HG02798 (cell line): ENCODE results near the gene MRM2.
A peak's percentile ranks its signal among the peaks of the same experiment; 100 is the strongest.

ENCODE experiments used
- ATAC-seq: cut with Tn5 transposase; IDR thresholded peaks from one replicate; pipeline ENCODE4 v1.9.1; 2021; ENCODE audit warnings: mild to moderate bottlenecking; ENCODE audit not compliant: unreplicated experiment, poor library complexity

The MRM2 gene

DNA sequence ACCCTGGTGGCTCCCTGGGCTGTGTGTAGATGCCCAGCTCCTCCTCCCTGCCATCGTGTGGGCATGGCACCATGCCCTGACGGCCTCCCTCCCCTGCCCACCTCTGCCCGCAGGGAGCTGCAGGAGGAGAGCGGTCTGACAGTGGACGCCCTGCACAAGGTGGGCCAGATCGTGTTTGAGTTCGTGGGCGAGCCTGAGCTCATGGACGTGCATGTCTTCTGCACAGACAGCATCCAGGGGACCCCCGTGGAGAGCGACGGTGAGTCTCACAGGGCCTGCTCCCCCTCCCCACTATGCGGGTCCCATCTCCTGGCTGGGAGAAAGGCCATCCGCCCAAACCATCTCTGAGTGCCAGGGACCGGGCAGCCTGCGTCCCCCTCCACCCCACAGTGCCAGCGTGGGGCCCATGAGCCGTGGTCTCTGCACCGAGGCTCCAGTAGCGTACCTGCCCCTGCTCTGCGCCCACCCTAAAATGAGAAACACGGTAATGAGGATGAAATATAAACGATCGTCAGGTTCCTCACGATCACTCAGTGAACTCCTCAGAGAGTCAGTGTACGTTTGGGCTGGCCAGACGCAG, 7.8 kb upstream of the MRM2 start:
- no peak for ATAC-seq

DNA sequence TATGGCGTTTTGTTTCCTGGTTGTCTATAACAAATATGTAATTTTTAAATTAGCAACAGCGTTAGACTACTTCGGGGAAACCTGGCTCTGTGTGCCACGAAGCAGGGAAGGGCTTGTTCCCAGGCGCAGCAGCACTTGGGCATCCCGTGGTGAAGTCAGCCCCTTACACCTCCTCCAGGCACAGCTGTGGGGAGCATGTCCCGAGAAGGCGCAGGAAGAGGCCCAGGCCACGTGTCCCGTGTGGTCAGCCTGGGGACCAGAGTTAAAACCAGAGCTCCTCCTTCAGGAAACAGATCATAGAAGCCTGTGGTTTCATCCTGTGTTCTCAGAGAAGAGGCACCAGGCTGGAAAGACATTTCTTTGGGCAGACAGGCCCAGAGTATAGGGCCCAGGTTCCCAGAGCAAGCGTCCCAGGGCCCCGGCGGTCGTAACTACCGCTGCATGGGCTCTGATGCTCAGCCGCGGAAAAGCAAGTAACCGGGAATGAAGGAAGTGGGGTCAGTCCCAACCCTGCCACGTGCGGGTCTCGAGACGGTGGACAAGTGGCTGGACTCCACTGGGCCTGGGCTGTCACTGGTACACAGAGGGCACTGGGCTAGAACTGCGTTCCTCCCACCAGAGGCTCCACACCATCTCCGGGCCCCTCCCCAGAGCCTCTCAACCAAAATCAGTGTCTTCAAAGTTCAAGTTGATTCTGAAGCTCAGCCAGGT, 7.1 kb upstream of the MRM2 start:
- ATAC-seq: no peak

DNA sequence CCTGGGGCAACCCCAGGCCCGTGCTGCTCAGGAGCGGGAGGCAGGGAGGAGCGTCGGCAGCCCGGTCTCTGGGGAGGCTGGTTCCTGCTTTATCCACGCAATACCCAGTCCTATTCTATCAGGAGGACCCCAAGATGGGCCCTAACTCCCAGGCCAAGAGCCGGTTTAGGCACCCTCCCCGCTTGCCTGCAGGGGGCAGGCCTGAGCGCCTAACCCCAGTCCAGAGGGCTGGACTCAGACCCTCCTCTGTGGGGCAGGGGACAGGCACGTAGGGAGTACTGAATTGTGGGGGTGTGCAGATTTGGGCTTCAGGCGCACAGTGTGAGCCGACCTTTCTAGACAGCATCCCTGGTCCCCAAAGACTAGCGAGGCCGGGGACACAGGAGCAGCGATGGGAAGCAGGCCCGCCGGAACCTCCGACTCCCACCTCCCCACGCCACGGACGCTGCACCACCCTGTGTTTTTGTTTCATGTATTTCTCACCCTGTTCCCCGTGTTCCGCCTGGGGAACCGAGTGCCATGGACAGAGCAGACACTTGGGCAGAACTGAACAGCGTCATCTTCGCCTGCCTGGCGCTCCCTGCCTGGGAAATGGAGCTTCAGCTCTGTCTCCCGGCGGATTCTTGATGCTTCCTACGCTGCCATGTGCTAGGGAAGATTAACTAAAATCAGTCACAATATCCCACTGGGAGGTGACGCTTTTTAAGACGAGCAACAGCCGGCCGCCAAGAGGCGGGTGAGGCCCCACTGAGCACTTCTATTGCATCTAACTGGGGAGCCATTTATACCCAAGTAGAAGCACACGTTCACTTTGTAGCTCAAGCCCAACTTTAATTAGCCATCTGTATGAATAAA, 5.4 kb upstream of the MRM2 start:
- ATAC-seq: no peak

DNA sequence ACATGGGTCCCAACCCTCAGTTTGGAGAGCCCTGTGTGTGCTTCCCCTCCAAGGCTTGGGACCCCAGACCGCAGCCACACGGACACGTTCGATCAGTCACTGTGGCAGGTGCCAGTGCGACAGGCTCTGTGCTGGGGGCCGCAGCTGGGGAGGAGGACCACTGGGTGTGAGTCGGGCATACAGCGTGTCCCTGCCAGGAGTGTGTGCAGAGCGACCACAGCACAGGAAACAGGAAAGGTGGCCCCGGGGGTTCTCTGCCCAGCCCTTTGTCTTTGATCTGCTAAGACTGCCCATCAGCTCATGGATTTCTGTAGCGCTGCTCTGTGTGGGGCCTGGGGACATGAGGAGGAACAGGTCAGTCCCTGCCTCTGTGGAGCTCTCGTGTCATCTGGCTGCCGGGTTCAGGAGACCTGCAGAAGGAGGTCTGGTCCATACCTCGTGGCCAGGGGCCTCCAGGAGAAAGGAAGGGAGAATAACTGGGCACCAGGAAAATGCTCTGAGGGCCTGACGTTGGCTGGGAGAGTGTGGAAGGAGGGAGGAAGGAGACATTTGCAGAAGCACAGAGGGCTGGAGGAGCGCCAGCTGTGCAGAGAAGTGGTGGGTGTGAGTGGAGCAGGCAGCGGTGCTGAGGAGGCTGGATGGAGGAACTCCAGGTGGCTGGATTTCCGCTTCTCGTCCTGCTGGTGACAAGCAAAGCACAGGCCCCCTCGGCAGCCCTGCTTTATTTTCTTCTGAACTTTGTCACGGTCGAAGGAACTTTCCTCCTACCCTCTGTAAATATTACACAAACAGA, 4.1 kb upstream of the MRM2 start:
- no peak for ATAC-seq

DNA sequence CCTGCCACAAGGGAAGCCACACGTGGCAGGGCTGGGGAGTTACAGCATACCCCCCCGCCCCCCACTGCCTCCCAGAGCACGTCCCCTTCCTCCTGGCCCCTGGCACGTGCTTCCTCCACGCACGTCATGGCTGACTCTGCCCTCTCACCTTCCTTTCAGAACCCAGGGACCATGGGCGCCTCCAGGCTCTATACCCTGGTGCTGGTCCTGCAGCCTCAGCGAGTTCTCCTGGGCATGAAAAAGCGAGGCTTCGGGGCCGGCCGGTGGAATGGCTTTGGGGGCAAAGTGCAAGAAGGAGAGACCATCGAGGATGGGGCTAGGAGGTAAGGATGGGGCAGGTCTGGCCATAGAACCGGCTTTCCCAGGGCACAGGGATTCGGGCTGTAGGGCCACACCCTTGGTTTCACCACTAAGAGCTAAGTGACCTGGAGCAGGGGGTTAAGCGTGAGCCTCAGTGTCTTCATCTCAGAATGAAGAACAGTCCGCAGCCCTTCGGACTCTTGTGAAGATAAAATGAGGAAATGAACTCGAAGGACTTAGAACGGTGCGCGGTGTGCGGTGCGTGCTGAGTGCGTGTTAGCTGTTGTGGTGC, 2.5 kb upstream of the MRM2 start:
- no peak for ATAC-seq

DNA sequence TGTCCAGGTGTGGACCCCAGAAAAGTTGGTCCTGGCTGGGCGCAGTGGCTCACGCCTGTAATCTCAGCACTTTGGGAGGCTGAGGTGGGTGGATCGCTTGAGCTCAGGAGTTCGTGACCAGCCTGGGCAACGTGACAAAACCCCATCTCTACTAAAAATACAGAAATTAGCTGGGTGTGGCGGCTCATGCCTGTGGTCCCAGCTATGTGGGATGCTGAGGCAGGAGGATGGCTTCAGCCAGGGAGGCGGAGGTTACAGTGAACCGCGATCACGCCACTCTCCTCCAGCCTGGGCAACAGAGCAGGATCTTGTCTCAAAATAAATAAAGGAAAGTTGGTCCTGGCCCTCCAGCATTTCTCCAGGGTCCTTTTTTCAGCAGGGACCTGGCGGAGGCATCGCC, 1.5 kb upstream of the MRM2 start:
- no peak for ATAC-seq

DNA sequence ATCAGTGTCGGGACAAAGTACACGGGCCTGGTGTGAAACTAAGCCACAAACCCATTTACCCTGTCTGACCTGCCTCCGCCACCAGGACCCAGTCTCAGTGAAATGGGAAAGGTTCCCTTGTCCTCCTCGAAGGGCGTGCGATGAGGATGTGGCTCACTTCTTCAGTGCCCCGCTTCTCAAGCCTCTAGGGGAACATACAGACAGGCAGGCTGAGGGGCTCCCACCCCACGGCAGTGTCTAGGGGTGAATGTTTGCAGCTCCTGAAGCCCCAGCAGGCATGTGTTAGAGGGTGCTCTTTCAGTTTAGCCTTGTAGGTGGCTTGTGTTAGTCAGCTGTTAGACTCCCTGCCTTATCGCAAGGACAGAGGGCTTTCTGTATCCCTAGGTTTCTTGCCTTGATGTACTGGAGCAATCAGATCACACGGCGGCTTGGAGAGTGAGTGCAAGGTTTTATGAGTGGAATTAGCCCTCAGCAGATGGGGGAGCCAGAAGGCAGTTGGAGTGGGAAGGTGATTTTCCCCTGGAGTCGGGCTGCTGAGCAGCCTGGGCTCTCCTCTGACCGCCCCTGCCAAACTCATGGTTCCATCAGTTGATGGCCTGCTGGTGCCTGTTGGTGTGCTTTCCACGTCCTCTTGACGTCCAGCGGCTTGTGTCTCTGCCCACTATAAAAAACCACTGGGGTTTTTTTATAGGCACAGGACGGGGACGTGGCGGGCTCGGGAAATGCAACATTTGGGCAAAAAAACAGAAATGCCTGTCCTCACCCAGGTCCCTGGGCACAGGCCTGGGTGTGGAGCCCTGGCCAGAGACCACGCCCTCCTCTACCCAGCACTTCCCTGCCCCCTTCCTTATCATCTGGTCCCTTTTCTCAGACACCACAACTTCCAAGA, 780 bp upstream of the MRM2 start:
- ATAC-seq: peak; percentile 12

DNA sequence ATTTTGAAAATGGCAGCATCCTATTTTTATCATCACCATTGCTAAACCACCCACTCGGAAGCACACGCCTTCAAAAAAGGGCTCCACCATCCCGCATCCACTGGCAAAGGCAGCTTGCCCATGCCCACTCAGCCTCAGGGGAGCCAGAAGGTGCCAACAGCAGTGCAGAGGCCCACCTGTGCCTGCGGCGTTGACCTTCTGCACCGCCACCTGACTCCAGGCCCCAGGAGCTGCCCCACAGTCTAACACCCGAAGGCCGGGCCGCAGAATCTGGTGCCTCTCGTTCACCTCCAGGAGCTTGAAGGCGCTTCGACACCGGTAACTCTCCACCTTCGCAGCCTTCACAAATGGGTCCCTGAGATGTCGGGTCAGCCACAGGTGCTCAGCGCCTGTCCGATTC, 2.8 kb downstream of the MRM2 start:
- no peak for ATAC-seq

DNA sequence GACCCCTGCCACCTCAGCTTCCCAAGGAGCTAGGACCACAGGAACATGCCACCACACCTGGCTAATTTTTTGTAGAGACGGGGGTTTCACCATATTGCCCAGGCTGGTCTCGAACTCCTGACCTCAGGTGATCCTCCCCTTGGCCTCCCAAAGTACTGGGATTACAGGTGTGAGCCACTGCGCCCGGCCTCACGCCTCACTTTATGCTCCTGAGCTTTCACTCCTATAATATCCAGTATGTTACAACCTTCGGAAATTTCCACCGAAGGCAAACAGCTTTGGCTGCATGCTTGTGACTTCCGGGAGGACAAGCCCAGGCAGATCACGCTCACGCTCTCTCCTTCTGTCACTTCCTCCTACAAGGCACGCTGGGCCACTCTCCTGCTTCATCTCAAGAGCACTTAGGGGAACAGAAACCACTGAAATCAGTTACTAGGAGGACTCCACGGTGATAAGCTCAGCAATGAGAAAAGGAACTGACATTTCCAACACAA, 4.8 kb downstream of the MRM2 start:
- ATAC-seq: peak; percentile 58

DNA sequence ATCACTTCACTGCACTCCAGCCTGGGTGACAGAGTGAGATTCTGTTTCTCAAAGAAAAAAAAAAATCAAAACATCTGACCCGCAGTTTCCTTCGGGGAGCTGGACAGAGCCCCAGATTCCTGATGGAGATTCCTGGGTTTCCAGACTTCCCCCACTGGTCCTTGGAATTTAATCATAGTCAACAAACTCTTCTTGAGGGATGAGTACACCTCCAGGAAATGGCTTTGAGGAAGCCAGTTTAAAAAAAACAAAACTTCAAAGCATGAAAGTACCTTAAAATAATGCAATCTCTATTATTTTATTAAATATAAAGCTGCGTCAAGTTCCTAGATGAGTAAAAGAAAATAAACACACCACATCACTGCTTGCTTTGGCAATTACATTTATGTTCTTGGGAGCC, 8.1 kb downstream of the MRM2 start:
- ATAC-seq: no peak

DNA sequence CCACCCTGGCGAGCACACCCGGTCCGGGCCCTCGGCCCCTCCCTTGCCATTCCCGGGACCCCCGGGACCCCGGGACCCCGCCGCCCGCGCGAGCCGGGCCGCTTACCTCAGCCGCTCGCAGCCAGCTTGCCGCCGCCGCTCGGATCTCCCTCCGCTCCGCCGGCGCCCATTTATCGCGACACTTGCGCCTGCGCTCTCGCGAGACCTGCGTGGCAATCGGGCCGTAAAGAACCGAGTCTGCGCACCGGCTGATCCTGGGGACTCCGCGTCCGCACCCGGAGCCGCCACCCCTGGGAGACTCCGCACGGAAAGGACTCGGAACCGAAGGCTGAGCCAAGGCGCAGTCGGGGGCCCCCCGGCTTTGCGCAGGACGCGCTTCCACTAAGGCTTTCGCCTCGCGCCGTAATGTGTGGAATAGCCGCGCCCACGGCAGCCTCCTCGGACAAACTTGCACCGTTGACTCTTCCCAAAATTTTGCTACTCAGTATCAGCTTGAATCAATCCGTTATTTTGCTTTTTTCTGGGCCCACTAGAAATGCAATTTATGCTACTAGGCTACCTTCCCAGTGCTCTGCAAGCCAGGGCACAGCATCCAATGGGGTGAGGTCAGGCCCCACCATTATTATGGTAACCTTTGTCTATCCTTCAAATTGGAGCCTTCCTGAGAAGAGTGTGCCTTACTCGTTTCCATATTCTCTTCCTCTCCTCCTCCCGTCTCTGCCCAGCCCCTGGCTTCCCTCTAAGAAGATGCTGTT, 9.1 kb downstream of the MRM2 start, which contains the start of gene MAD1L1:
Gene MAD1L1, minus strand, starts transcription at position 180 of the 755 bp plus-strand sequence. CDS start 2,812 bp downstream, outside the sequence.
- peak; percentile 81 for ATAC-seq

DNA sequence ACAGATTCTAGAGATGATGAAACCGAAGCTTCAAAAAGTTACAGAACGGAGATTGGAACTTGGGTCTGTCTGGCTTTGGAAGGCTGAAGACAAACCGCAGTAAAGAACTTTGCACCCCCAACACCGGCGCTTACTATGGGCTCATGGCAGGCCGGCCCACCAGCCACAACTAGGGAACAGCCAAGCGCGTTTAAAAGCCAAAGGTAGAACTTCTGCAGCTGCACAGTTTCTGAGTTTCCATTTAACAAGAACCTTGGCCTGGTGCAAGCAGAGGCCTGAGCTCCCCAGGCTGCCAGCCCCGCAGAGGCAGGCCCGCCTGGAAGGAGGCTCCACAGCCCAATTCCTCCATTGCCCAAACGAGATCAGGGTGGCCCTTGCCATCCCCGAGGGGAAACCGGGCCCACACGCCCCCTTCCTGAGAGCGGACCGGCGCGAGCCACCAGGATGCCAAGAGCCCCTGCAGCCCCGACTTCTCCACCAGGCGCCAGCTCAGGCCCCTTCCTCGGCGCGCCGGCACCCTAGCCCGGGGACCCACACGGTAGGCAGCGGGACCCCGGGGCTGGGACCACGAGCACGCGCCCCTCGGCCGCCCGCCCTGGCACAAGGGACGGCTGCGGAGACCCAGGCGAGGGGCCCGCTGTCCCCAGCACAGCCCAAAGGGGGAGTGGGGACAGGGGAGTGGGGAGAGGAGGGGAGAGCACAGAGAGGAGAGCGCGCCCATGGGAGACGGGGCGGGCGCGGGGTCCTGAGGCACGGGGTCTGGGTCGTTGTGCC, 9.8 kb downstream of the MRM2 start:
- ATAC-seq: peak; percentile 30

DNA sequence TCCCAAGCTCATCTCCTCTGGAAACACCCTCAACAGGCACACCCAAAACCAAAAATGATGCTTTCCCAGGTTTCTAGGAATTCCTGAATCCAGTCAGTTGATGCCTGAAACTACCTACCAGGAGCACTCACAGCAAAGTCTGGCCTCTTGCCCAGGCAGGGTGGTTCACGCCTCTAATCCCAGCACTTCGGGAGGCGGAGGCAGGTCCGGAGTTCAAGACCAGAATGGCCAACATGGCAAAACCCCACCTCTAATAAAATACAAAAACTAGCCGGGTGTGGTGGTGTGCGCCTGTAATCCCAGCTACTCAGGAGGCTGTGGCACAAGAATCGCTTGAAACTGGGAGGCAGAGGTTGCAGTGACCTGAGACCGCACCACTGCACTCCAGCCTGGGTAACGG, 11.1 kb downstream of the MRM2 start:
- no peak for ATAC-seq

DNA sequence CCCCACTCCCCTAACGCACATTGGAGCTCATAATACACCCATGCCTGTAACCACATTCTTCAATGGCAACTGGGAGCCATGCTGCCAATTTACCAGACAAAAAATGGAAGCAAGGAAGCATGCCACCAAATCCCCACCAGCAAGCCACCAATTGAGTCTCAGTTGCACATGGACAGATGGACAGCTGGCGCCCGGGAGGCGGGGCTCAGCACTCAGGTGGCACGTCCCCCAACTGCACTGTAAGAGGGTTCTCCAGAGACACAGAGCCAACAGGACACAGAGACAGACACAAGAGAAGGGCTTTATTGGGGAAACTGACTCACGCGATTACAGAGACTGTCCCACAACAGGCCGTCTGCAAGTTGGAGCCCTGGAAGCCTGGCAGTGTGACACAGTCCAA, 11.8 kb downstream of the MRM2 start:
- no peak for ATAC-seq

DNA sequence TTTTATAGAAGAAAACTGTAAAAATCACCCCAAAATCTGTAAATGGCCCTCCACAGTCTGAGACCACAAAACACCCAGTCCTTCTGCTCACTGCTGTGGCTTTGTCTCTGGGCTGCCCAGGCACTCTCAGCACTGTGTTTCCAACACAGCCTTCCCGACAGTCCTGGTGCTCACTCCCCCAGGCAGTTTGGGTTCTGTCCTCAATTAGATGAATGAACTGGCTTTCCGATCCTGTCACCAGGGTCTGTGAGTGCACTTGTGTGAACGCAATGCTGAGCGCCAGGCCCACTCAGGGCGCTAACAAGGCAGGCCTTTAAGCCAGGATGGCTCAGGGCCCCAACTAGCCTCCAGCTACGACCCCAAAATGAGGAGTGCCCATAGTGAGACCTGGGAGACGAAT, 12.5 kb downstream of the MRM2 start:
- no peak for ATAC-seq

DNA sequence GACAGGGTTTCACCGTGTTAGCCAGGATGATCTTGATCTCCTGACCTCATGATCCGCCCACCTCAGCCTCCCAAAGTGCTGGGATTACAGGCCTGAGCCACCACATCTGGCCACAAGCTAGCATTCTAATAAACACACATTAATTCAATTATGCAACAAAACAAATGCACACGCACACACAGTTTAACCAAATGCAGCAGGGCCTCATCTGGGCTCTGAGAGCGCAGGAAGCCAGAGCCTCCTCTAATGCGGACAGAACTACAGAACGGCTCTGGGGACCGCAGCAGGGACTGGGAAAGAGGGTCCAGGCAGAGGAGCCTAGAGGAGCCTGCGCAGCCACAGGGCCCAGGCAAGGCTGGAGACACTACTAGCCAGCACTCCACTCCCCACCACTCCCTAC, 13.1 kb downstream of the MRM2 start:
- no peak for ATAC-seq

DNA sequence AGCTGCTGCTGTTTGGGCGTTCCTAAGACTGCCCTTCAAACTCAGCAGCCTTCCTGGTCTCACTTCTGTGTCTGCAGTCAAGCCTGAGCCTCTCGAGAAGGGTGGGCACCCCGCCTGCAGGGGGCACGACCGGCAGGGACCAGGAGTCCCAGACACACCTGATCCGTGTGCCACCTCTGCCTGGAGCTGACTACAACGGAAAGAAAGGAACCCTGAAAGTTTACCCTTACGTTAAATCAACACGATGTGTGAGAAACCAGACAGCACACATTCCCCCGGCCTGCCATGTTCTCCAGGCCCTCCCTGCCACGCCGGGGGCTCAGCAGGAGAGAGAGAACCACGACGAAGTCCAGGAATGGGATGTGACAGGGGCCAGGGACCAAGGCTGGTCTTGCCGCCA, 14.3 kb downstream of the MRM2 start:
- no peak for ATAC-seq

DNA sequence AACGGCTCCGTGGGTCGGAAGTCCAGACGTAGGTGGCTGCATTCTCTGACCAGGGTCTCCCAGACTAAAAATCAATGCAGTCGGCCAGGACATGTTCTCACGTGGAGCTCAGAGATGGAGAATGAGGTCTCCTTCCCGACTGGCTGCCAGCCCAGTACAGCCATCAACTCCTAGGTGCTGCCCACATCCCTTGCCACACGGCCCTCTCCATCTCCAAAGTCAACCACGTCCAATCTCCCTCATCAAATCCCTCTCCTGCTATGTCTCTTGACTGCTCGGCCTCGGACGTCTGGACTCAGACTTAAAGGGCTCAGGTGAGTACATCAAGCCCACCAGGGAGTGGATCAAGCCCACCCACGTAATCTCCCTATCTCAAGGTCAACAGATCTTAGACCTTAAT, 16.2 kb downstream of the MRM2 start:
- ATAC-seq: no peak
